UCSD-AML1 (cell line): ENCODE data around the gene GPR150.
"Not testable (repeated sequence)": the region's sequence is repeated elsewhere in the genome, so short reads cannot be mapped to it uniquely, and the experiment has no call there.

Source experiments
- DNase-seq: peaks from one replicate; lab custom pipeline; 2025; ENCODE audit not compliant: unreplicated experiment; lab: John Stamatoyannopoulos, UW

GPR150 gene

DNA sequence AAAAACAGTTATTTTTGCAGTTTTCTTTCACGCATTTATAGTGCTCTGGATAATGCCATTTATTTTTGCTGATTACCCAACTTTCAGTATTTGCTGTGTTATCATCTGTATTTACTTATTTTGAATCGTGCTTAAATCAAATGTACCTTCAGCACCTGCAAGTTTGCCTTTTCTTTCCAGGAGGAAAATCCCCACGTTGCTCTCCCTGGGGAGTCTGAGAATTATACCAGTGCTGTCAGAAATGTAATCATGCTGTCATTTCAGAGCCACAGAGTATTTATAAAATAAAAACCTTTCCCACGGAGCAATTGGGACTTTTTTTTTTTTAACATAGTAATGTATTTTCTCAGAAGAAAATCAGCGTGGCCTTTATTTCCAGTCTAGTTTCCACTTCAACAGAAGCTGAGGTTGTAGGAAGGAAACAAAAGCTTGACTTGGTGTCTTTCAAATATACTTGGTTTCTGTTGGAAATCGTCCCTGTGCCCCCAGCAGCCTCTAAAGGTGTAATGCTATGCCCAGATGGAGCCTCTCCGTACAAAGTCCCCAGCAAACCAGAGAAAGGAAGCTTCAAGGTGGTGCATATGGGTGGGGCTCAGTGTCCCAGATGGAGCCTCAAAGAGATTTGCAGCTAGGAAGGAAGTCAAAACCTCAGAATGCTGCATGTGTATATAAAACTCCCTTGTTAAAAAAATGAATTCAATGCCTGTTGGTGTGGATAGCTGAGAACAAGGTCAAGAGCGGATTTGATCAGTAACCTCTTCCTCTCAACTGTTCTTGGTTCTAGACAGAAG lies 2.1 kb downstream of the GPR150 start:
- DNase-seq: peak; percentile 17

DNA sequence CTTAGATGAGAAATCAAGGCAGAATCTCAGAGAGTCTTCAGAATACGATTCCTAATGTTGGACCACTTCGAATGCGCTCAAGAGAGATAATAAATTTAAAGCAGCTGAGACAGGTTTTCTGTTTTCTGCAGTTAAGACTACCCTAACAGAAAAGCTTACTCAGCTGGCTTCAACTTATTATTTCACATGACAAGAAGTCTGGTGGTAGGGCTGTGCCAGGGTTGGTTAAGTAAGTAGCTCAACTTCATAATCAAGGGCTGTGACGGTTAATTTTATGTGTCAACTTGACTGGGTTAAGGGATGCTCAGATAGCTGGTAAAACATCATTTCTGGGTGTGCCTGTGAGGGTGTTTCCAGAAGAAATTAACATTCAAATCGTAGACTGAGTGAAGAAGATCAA lies 3.8 kb downstream of the GPR150 start:
- no peak for DNase-seq

DNA sequence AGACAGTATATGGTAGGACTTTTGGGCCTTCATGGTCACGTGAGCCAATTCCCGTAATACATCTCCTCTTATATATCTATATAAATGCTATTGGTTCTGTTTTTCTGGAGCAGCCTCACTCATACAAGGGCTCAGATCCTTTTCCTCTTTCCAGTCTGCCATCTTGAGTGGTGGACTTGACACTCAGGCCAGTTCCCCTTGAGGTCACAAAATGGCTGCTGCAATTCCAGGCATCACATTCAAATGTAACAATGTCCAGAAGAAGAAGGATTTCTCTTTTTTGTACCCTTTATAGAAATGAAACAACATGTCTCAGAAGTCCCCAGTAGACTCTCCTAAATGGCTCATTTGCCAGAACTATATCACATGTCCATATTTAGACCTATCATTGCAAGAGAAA lies 4.5 kb downstream of the GPR150 start:
- no peak for DNase-seq

DNA sequence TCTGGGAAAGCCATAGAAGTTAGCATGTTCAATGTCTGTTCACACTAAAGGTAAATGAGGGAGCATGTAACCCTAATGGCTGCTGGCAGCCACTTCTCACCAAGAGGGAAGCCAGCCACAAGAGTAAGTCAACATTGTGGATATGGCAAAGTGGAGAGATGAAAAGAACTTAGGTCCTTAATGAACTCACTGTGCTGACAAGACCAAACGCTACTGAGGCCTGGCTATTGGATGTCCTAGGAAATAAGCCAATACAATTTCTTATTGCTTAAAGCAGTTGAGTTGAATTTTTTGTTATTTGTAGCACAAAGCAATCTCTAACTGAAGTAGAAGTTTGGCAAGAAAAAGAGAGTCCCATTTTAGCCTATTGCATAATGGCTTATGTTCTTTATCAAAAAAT lies 6.8 kb downstream of the GPR150 start:
- no peak for DNase-seq

DNA sequence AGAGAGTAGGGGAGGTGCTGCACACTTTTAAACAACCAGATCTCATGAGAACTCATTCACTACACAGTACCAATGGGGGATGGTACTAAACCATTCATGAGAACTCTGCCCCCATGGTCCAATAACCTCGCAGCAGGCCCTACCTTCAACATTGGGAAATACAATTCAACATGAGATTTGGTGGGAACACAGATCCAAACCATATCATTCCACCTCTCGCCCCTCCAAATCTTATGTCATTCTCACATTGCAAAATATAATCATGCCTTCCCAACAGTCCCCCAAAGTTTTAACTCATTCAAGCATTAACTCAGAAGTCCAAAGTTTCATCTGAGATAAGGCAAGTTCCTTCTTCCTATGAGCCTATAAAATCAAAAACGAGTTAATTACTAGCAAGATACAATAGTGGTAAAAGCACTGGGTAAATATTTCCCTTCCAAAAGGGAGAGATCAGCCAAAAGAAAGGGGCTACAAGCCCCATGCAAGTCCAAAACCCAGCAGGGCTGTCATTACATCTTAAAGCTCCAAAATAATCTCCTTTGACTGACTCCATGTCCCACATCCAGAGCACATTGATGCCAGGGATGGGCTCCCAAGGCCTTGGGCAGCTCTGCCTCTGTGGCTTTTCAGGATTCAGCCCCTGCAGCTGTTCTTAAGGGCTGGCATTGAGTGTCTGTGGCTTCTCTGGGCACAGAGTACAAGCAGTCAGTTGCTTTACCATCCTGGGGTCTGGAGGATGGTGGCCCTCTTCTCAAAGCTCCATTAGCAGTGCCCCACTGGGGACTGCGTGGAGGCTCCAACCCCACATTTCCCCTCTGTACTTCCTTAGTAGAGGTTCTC lies 8.3 kb downstream of the GPR150 start:
- DNase-seq: no peak

DNA sequence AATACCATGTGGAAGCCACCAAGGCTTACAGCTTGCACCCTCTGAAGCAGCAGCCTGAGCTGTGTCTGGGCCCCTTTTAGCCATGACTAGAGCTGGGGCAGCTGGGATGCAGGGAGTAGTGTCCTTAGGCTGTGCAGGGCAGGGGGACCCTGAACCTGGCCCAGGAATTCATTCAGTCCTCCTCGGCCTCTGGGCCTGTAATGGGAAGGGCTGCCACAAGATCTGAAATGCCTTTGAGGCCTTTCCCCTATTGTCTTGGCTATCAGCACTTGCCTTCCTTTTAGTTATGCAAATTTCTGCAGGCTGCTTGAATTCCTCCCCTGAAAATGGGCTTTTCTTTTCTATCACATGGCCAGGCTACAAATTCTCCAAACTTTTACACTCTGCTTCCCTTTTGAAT lies 9.0 kb downstream of the GPR150 start:
- no peak for DNase-seq

DNA sequence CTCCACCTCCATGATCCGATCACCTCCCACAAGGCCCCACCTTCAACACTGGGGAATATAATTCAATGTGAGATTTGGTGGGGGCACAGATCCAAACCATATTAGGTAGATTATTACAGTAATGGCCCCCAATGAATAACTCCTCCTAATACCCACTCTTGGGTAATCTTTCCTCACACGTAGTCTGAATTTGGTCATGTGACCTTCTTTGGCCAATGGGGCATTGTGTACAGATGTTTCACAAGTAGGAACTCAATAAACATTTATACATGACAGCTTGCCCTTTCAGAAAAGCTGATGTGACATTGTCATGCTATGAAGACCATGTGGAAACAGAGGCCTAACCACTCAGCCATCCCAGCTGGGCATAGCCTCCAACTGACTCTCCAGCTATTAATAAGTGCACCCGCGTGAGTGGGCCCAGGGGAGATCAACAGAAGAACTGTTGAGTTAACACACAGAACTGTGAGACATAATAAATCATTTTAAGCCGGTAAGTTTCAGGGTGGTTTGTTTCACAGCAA lies 10.6 kb downstream of the GPR150 start:
- no peak for DNase-seq

DNA sequence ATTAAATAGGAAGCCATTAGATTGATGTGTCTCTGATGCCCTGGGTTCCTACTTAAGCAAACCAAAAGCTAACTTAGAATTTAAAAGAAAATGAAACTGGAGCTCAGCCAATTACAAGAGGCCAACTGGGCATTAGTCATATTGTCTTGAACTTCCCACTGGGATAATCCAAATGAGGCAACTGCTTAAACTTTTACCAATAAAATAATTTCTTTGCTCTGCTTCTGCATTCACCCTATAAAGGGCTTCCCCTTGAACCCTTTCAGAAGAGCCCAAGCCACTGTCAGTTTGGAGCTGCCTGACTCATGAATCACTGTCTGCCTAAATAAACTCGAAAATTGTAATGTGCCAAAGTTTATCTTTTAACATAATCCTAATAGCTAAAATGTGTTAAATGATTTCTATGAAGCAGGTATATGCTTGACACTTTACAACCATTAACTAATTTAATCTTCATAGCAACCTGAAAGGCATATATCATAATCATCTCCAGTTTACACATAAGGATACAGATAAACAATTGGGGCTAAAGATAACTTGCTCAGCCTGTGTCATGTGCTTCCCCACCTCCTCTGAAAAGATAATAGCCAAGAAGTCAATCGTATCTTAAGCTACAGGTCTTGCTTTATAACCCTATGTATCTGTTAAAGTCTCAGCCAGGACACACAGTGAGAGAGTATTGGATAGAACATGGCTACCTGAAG lies 11.5 kb downstream of the GPR150 start:
- DNase-seq: no peak

DNA sequence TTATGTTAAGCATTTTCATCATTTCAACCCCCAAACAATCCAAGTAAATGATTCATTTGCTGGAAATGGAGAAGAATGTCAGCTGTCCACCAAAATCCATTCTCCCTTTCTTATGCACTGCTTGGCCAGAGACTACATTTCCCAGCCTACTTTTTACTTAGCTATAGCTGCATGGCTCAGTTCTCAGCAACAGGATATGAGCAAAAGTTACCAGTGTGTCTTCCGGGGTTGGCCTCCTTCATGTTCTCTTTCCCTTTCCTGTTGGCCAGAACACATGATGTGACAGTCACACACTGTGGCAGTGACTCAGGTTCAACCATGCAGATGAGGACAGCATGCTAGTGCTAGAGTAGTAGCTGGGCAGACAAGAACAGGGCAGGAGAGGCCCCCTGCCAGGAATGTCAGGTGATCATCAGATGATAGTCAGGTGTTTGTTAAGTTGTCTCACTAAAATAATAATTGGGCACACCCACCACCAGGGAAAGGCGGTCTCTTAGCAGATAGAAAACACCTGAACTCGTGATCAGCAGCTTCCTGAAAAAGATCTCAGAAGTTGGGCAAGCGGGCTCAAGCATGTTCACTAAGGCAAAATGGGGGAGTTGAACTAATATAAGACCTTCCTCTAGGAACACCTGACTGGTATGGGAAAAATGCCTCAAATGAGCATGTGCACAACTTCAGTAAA lies 12.2 kb downstream of the GPR150 start:
- DNase-seq: peak; percentile 22

DNA sequence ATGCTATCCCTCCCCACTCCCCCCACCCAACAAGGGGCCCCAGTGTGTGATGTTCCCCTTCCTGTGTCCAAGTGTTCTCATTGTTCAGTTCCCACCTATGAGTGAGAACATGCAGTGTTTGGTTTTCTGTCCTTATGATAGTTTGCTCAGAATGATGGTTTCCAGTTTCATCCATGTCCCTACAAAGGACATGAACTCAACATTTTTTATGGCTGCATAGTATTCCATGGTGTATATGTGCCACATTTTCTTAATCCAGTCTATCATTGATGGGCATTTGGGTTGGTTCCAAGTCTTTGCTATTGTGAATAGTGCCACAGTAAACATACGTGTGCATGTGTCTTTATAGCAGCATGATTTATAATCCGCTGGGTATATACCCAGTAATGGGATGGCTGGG lies 13.1 kb downstream of the GPR150 start:
- DNase-seq: not testable (repeated sequence)

DNA sequence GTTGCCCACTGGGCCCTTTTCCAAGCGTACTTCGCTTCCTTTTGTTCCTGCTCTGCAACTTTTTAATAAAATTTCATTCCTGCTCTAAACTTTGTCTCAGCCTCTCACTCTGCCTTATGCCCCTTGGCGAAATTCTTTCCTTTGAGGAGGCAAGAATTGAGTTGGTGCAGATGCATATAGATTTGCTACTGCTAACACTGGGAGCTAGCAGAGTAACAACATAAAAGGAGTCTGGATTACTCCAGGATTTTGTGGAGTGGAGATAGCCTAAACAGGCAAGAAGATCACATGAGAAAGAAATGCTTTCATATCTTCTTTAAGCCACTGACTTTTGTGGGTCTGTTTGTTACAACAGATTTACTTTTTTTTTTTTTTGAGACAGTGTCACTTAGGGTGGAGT lies 13.8 kb downstream of the GPR150 start:
- no peak for DNase-seq

DNA sequence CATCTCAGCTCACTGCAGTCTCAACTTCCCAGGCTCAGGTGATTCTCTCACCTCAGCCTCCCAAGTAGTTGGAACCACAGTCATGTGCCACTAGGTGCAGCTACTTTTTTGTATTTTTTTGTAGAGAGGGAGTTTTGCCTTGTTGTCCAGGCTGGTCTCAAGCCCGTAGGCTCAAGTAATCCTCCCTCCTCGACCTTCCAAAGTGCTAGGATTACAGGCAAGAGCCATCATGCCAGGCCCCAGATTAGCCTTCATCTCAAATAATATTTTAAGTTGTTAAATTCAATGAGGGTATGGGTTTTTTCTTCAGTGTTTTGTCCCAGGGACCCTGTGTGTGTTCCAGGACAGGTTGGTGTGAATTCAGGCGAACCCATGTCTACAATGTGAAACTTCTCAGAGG lies 14.2 kb downstream of the GPR150 start:
- no peak for DNase-seq

DNA sequence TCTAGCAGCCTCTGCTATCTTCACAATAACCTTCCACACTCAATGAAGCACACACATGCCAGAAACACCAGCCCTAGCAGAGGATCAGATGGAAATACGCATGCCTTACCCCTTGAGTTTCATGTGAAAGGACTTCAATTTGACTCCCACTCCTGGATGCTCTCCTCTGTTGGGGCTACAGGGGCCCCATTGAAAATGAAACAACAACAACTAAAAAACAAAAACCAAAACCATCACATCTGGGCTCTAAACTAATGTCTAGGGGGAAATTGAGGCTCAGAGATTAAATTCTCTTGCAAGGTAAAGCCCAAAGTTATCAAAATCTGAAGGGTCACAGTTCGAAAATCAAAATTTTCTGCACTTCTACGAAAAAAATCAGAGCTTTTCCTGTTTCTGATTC lies 18.7 kb downstream of the GPR150 start:
- DNase-seq: no peak

DNA sequence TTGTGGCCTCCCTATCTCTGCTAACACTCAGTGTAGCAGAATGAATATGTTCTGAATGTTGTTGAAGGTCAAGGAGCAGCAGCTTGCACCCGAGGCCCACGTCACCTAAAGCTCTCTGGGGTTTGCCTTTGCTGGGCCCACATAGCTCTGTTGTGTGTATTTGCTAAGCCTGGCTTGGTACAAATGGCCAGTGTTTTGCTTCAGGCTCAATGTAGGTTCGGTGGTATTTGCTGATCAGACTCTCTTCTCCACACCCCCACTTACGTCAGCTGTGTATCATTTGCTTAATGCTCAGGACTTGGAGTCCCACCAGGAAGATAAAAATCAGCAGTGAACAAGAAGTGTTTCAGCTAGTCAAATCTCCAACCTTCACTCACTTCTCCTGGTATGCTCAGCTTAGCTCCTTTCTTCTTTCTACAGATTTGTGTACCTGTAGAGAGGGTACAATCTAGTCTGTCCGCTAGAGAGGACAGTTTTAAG lies 21.9 kb downstream of the GPR150 start:
- no peak for DNase-seq

DNA sequence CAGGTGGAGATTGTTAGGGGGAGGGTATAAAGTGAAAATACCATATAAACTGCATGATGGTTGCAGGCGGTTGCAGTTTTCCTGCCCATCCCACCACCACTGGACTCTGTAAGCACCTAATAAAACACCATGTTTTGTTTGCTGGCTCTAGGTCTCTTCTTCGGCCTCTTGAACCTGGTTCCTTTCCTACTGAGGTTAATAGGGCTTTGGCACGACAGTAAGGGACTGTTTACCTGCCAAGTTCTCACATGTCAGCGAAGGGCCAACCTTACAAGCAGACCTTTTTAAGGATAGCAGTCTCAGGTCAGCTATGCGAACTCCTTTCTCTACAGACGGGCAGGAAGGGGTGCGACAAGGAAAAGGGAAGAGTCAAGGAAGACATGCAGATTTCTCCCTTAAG lies 23.3 kb downstream of the GPR150 start:
- DNase-seq: no peak

DNA sequence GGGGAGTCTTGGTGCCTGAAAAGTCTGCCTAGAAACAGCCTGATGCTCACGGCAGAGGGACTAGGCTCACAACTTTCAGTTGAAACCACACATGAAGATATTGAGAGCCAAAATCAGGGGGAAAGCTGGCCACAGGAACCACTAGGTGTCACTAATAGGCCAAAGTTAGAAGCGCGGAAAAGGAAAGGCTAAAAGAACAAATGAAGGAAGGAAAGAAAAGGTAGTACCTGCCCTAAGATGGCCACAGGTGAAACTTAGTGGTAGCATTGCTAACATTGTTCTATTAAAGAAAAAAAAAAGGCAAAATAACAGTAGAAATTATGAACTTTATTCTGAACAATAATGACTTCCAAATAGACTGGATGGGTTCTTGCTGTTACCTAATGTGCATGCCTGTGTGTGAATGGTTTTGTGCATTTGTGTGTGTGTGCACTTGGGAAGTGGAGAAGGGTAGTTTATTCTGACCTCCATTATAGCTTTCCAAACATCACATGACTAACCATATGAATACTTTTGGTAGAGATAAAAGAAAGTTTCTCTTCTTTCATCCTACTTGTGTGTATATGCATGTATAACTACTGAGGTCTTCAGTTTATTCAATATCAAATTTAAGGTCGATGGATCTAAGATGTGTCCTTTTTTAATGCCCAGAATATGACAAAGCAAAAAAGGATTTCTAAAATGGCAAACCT lies 24.6 kb downstream of the GPR150 start:
- peak; percentile 15 for DNase-seq

DNA sequence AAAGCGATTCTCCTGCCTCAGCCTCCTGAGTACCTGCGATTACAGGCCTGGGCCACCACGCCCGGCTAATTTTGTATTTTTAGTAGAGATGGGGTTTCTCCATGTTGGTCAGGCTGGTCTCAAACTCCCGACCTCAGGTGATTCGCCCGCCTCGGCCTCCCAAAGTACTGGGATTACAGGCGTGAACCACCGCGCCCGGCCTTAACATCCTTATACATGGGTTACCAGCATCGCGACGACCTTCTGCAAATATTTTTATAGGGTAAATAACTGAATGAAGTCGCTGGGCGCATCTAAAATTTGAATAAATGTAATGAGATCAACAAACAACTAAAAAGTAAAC lies 26.3 kb downstream of the GPR150 start:
- DNase-seq: not testable (repeated sequence)

DNA sequence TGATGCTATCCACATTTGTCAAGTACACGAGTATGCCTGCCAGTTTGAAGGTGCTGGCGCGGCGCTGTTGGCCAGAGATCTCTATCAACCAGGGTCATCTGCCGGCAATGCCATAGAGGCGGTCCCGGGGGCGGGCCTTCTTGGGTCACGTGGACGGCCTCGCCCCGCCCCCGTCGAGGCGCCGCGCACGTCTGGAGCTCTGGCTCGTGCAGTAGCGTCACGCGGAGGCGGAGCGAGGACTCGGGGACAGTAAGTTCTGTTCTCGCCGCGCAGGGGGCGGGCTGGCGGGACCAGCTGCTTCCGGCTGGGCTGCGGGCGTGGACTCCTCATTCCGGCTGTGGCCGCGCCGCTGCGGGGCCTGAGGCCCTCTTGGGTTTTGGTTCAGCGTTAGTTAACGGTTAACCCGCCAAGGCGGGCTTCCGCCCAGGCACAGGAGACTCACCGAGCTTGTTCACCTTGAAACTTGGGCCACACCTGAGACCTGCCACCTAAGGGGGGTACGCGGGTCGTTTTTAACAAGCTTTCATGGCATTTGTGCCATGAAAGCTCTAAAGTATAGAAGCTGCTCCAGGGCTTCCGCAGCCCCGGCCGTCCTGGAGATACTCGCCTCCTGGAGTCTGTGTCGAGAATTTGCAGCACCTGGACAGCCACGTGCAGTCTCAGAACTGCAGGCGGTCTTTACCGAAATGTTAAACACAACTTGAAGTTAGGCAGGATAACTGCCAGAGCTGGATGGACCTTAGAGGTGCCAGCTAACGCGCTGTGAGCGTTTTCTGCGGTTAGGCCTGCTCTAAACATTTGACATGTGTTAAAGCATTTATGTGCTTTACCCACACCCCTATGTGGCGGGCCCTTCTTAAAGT lies 26.9 kb downstream of the GPR150 start, which contains the start of gene RFESD:
Gene RFESD (plus strand): TSS at position 209 of the 863 bp plus-strand sequence. CDS start 5,495 bp downstream, outside the sequence.
- DNase-seq: peak; percentile 83
